Left colon (tissue), 2 donors: ENCODE data around the gene TATDN2. TPM values are rescaled to one million over a fixed set of nuclear protein-coding genes. Genes with fewer than 3 reads are reported as not detected.

Experiments
- ATAC-seq: fragments of 200-7000 bp; cut with Tn5 transposase; one replicate; pipeline ENCODE4 v1.9.1; 2020; ENCODE audit warnings: mild to moderate bottlenecking, moderate library complexity
- DNase-seq, 2 donors: peaks; one replicate each; pipeline ENCODE4 v3.0.0-alpha.2; 2020
- intact Hi-C, 2 donors: fragments of 100-400 bp; cut with DNase I in 1 of 2; cut with micrococcal nuclease in 1 of 2; formaldehyde crosslinking; loops; one replicate each; pipeline versions ENCODE4 v1.11.2 to v1.14.0; 2022; cut with DNase I, micrococcal nuclease
- long read RNA-seq: library from polyadenylated mRNA; unstranded; transcript quantifications from one replicate; pipeline ENCODE4 v2.0.0, GENCODE V29; 2021
- total RNA-seq, 2 donors: library from RNA; stranded (reverse); fragmentation: NEBNext Ultra II Directional; extraction: Animal tissue kit (Norgen Biotek cat#: 25700); gene quantifications; one replicate each; pipeline ENCODE4 v1.2.1, GENCODE V29; 2021
- donor health status: DM: no; HTN: no; CAD: no.
- donor health status: DM: yes; HTN: yes; CAD: no.

TATDN2 gene
- 10 to 100 TPM; 30.2 to 37.9 TPM for total RNA-seq
- long read RNA-seq, partial matches to known transcripts = 7 of 7 reads
- long read RNA-seq, other reads (novel, unspliced or antisense) = 0 of 7 reads

DNA sequence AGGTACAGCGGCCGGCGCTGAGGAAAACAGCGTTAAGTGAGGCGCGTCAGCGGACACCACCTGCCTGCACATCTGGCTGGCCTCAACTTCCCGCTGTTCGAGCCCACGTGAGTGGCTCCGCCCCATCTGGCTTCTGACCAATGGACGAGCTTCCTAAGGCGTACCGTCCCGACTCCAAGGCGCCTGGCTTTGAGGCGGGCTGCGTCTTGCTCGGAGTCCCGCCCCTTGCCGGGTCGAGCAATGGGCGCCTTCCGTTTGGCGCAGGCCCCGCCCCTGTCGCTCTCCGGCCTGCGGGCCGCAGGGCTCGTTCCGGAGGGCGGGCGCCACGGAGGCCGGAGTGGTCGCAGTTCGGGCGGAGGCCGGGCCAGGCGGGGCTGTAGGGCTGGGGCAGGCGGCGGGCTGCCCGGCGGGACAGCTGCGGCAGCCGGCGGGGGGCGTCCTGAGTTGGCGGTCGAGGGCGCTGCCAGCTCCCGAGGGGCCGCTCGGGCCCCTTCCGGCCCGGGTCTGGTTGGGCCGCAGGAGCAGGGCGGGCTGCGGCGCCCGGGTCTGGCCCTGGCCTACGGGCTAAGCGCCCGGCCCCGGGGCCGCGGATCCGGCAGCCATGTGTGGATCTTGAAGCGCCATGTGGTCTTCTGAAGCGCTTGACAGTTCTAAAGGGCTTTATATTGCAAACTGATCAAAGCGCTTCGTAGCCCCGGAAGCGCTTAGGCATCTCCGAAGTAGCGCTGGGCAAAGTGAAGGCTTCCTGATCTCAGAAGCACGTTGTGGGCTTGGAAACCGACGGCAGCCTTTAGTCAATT is at the start of gene TATDN2:
Gene TATDN2, plus strand, starts transcription at position 276 of the 800 bp plus-strand sequence. CDS start 742 bp downstream, outside the sequence.
- intact Hi-C loops = no loop called here
- DNase-seq = peak; percentile 98 to 99
- ATAC-seq = peak; percentile 97

DNA sequence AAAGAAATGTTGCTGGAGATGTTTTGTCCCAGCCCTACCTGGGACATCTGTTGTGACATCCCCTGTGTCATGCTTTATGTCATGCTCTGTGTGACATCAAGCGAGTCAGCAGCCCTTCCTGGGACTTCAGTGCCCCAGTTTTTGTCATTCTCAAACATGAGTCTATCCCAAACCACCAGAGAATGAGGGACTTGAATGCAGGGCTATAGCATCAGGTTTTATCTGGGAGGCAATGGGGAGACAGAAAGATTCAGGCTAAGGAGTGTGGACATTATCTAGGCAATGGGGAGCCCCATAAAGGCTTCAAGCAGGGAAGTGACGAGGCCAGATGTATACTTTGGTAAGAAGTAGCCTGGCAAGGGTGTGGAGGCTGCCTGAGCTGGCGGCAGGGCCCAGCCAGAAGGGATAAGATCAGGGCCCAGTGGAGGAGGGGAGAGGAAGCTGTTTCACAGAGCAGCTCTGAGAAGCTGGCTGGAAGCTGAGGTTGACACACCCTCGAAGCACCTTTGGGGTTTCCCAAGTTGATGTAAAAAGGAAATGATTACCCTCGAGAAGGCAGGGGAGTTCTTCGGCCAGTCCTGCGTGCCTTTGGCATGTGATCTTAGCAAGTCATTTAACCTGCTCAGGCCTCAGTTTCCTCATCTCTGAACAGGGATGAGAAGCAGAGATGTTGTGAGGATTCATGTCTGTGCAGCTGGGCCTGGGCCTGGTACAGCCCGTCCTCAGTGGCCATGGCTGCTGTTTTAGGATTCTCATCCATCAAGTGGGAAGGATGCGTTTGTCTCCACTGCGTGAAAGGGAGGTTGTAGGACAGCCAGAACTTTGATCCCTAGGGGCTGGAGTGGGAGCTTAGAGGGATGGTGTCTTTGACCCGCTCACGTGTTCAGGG is 49.3 kb upstream of the TATDN2 start:
- DNase-seq (peak; percentile 65 to 83), ATAC-seq (peak; percentile 77)
- intact Hi-C loops = no loop called here

GRCh38 chr3:10204921-10205320 is 43.3 kb upstream of the TATDN2 start:
- intact Hi-C loops = no loop called here
- ATAC-seq (no peak), DNase-seq (no peak)

- ATAC-seq (no peak), DNase-seq (no peak)
- intact Hi-C loops = no loop called here
These were observed 42.7 kb upstream of the TATDN2 start for GRCh38 chr3:10205451-10206165.

GRCh38 chr3:10206166-10206511 is 42.1 kb upstream of the TATDN2 start:
- DNase-seq (no peak), ATAC-seq (no peak)
- intact Hi-C loops = no loop called here

DNA sequence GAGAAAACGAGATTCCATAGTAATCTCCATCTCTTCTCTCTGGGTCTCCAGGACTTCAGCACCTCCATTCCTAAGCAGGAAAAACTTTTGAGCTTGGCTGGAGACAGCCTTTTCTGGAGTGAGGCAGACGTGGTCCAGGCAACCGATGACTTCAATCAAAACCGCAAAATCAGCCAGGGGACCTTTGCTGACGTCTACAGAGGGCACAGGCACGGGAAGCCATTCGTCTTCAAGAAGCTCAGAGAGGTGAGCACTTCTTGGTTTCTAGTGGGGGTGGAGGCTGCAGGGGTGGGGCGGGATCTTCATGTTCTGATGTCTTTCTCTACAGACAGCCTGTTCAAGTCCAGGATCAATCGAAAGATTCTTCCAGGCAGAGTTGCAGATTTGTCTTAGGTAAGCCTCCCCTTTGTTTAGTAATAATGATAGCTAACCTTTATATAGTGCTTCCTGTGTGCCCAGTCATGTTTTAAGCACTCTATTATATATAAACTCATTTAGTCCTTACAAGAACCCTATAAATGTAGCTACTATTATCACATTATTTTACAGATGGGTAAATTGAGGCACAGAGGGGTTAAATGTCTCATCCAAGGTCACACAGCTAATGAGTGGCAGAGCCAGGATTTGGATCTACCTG is 35.0 kb upstream of the TATDN2 start:
- DNase-seq = no peak
- intact Hi-C loops = no loop called here

DNA sequence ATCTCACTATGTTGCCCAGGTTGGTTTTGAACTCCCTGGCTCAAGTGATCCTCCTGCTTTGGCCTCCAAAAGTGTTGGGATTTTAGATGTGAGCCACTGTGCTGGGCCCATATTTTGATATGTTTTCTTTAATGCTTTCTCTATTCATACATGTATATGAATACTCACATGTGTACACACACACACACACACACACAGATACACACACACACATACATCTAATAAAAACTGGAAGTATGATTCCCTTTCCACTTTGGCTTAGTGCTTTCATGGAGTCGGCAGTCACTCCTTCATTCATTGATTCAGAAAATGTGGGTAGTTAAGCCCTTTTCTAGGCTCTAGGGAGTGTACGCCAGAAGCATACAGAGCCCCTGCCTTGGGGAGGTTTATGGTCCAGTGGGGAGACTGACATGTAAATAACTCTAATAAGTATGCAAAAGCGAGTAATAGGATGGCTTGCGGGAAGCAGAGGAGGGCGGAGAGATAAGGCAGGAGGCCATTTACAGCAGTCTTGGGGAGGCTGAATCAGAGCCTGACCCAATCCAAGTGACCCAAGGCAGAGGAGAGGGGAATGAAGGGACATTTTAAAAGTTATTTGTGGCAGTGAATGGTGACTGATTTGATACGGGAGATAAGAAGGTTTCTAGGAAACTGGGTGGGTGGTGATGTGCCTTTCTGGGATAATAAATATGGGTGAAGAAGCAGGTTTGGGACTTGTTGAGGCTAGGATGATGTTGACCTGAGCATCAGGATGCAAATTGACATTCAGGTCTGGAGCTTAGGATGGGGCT is 32.5 kb upstream of the TATDN2 start:
- DNase-seq = no peak
- no peak for ATAC-seq
- intact Hi-C loops = no loop called here

More for the DNA sequence above, 35.0 kb upstream of the TATDN2 start:
- ATAC-seq = no peak

GRCh38 chr3:10217359-10217758 is 30.9 kb upstream of the TATDN2 start:
- DNase-seq (no peak), ATAC-seq (no peak)
- intact Hi-C loops = no loop called here

DNA sequence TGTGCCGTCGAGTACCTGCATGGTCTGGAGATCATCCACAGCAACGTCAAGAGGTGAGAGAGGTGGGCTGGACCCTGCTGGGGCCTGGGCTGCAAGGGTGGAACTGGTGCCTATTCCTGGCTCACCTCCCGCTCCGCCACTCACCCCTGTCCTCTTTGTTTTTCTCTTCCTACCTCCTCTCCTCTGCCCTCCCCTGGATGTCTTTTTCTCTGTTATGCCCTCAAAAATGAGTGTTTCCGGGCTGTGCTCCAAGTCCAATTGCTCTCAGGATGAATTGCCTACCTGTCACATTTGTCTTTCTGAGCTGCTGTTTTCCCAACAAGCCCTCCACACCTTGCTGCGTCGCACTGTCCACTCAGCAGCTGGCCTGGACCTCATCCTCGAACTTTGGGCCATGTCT is 28.5 kb upstream of the TATDN2 start:
- DNase-seq = no peak
- intact Hi-C loops = no loop called here

DNA sequence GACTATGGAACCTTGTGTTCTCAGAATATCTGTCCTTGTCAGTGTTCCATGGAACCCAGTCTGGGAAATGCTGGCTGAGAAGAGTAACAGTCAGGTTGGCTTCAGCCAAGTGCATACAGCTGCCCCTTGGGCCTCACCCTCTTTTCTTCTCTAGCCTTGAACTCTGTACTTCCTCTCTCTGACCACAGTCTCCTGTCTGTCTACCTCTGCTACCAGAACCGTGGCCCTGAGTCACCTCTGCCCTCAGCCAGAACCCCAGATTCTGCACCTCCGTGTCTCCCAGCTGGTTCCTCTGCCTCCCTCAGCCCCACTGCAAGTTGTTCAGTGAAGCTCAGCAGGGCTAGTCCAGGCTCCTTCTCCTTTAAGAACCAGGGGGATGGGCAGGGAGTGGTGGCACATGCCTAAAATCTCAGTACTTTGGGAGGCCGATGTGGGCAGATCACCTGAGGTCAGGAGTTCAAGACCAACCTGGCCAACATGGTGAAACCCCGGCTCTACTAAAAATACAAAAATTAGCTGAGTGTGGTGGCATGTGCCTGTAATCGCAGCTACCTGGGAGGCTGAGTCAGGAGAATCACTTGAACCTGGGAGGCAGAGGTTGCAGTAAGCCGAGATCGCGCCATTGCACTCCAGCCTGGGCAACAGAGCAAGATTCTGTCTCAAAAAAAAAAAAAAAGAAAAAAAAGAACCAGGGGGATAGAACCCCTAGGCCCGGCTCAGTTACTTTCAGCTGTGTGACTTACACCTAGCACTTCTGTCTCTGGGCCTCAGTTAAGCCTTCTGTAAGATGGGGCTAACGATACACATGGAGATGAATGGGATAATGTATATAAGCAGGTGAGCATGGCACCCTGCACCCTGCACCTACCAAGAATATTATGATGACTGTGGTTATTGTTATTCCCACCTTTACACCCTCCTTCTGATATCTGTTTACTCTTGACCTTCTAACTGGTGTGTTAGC is 24.3 kb upstream of the TATDN2 start:
- peak; percentile 58 for ATAC-seq
- intact Hi-C loops = loop anchor here in 1 of 2 donors (2.0 kb wide), 1 partner anchor 59 kb away; the partner anchor contains the start of gene IRAK2

More for the DNA sequence above, 28.5 kb upstream of the TATDN2 start:
- no peak for ATAC-seq

GRCh38 chr3:10224794-10225665 is 23.2 kb upstream of the TATDN2 start:
- DNase-seq = peak; percentile 73
- peak; percentile 88 for ATAC-seq
- intact Hi-C loops = loop anchor here in 1 of 2 donors (2.0 kb wide), 1 partner anchor 60 kb away; the partner anchor contains the start of gene IRAK2

More for the DNA sequence above, 24.3 kb upstream of the TATDN2 start:
- peak; percentile 38 to 49 for DNase-seq

- no peak for ATAC-seq
- intact Hi-C loops = no loop called here
- no peak for DNase-seq
These were observed 22.0 kb upstream of the TATDN2 start for GRCh38 chr3:10226293-10226692.

DNA sequence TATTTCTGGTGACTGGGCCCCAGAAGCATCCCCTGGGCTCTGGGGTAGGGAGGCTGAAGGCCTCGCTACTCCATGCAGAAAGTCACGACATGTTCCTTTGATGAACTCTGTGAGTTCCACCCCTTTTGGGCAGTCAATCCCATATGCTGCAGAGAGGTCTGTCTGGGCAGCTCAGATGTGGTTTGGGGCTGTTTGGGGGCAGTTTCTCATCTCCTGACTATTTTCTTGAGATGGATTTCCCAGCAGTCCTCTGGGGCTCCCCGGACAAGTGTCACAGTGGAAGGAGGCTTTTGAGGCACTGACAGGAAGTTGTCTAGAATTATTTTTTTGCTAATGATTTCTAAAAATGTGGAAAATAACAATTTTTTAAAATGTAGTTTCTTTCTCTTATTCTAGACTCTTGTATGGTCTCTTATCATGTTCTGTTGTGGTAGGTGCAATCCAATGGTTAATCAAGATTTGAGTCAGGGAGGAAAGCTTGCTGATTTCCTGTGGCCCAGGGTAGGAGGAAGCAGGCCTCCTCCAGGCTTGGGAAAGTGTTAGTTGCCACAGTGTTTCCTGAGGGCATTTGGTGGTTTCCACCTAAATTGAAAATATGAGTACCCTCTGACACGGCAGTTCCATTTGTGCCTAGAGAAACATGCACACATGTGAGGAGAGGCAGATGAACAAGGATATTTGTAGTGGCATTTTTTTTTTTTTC is 19.9 kb upstream of the TATDN2 start:
- intact Hi-C loops = no loop called here
- no peak for DNase-seq
- ATAC-seq = no peak

DNA sequence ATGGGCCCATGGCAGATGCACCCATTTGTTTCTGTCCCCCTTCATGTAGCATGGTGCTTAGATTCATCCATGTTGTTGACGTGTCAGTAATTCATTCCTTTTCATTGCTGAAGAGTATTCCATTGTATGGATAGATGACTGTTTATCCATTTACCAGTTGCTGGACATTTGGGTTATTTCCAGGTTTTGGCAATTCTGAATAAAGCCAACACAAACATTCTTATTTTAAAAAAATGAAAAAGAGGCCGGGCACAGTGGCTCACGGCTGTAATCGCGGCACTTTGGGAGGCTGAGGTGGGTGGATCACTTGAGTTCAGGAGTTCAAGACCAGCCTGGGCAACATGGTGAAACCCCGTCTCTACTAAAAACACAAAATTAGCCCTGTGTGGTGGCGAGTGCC is 18.7 kb upstream of the TATDN2 start:
- ATAC-seq = no peak
- intact Hi-C loops = no loop called here

GRCh38 chr3:10232137-10232536 is 16.1 kb upstream of the TATDN2 start:
- ATAC-seq = no peak
- no peak for DNase-seq
- intact Hi-C loops = no loop called here

More for the DNA sequence above, 18.7 kb upstream of the TATDN2 start:
- DNase-seq = no peak
